GM15510 (cell line): ENCODE data around the gene PREX1.

Experiments used
- POLR2A ChIP-seq: IDR thresholded peaks from 3 replicates; pipeline ENCODE4 v1.6.1; 2011; ENCODE audit warnings: borderline replicate concordance; ENCODE audit not compliant: insufficient read length; ENCODE audit errors: extremely low read depth

PREX1 gene

GRCh38 chr20:48673507-48673906 is 154.3 kb downstream of the PREX1 start:
- no peak for TF ChIP-seq POLR2A

- no peak for TF ChIP-seq POLR2A
Observed at GRCh38 chr20:48672324-48672723, 155.5 kb downstream of the PREX1 start.

GRCh38 chr20:48671141-48671540 is 156.7 kb downstream of the PREX1 start:
- TF ChIP-seq POLR2A, result no peak

- no peak for TF ChIP-seq POLR2A
Observed at GRCh38 chr20:48669946-48670605, 157.7 kb downstream of the PREX1 start.

- TF ChIP-seq POLR2A, result no peak
Observed at GRCh38 chr20:48668451-48668946, 159.3 kb downstream of the PREX1 start.

GRCh38 chr20:48667889-48668413 is 159.8 kb downstream of the PREX1 start:
- peak; percentile 15 for TF ChIP-seq POLR2A

GRCh38 chr20:48667481-48667880 is 160.3 kb downstream of the PREX1 start:
- TF ChIP-seq POLR2A, result no peak

GRCh38 chr20:48665785-48666184 is 162.0 kb downstream of the PREX1 start:
- no peak for TF ChIP-seq POLR2A

- no peak for TF ChIP-seq POLR2A
Observed at GRCh38 chr20:48662711-48663110, 165.1 kb downstream of the PREX1 start.

GRCh38 chr20:48661575-48662455 is 166.0 kb downstream of the PREX1 start:
- TF ChIP-seq POLR2A, result no peak

- no peak for TF ChIP-seq POLR2A
Observed at GRCh38 chr20:48660788-48661187, 167.0 kb downstream of the PREX1 start.

GRCh38 chr20:48659858-48660257 is 167.9 kb downstream of the PREX1 start:
- no peak for TF ChIP-seq POLR2A

GRCh38 chr20:48658505-48658904 is 169.3 kb downstream of the PREX1 start:
- TF ChIP-seq POLR2A, result no peak

GRCh38 chr20:48658198-48658476 is 169.7 kb downstream of the PREX1 start:
- TF ChIP-seq POLR2A, result no peak

GRCh38 chr20:48657426-48658197 is 170.2 kb downstream of the PREX1 start:
- TF ChIP-seq POLR2A, result no peak
